Thyroid gland (tissue), 4 donors: ENCODE data around the gene ASIC2. TPM values are rescaled to one million over a fixed set of nuclear protein-coding genes. Genes with fewer than 3 reads are reported as not detected.

ENCODE experiments used
- DNase-seq, 2 donors: peaks; one replicate each; pipeline ENCODE4 v3.0.0-alpha.2; 2019
- H3K27ac ChIP-seq, 3 donors: fragments of 200-600 bp; sonication (generic); 1 replicate in 2 of 3; 2 replicates in 1 of 3; pipeline ENCODE4 v1.5.1; 2016 to 2019; ENCODE audit warnings: mild to moderate bottlenecking in 1 of 3, moderate library complexity in 1 of 3
- H3K27me3 ChIP-seq: fragments of 200-600 bp; sonication (generic); one replicate; pipeline ENCODE4 v1.5.1; 2019
- H3K36me3 ChIP-seq, 2 donors: fragments of 200-600 bp; sonication (generic); one replicate each; pipeline ENCODE4 v1.5.1; 2016 to 2019
- H3K4me1 ChIP-seq, 2 donors: fragments of 200-600 bp; sonication (generic); one replicate each; pipeline ENCODE4 v1.5.1; 2017 to 2019
- H3K4me3 ChIP-seq, 3 donors: fragments of 200-600 bp; sonication (generic); replicated peaks in 1 of 3; 1 replicate in 2 of 3; 2 replicates in 1 of 3; pipeline ENCODE4 v1.5.1; 2016; ENCODE audit warnings: mild to moderate bottlenecking in 1 of 3
- H3K9me3 ChIP-seq: fragments of 200-600 bp; sonication (generic); one replicate; pipeline ENCODE4 v1.5.1; 2017
- POLR2A ChIP-seq, 2 donors: fragments of 450-650 bp; IDR thresholded peaks; one replicate each; pipeline ENCODE4 v1.6.1; 2017; ENCODE audit warnings: antibody characterized with exemption in 2 of 2, mild to moderate bottlenecking in 2 of 2, moderate library complexity in 1 of 2
- WGBS, 2 donors: methylation state at CpG; one replicate each; pipeline ENCODE4 v1.1.5; 2017; 5-methylcytosine and 5-hydroxymethylcytosine counted together
- intact Hi-C: fragments of 100-400 bp; cut with DNase I; formaldehyde crosslinking; loops from one replicate; pipeline ENCODE4 v1.15.1; 2023
- total RNA-seq, 4 donors: library from RNA; depleted of rRNA; stranded (reverse); fragments of >200 nt; gene quantifications; one replicate each; pipeline ENCODE4 v1.2.3, GENCODE V29; 2016
- TF ChIP-seq, protein P1 (sequence below), 6 experiments: fragments of 200-600 bp in 3 of 6; fragments of 450-650 bp in 3 of 6; sonication (generic) in 3 of 6; IDR thresholded peaks; one replicate each; pipeline ENCODE4 v1.5.1; 2016 to 2019; ENCODE audit warnings: antibody characterized with exemption in 6 of 6, mild to moderate bottlenecking in 2 of 6, inconsistent platforms in 1 of 6, moderate library complexity in 1 of 6

The ASIC2 gene
- total RNA-seq, 4 donors from 2014 or later = not detected

DNA sequence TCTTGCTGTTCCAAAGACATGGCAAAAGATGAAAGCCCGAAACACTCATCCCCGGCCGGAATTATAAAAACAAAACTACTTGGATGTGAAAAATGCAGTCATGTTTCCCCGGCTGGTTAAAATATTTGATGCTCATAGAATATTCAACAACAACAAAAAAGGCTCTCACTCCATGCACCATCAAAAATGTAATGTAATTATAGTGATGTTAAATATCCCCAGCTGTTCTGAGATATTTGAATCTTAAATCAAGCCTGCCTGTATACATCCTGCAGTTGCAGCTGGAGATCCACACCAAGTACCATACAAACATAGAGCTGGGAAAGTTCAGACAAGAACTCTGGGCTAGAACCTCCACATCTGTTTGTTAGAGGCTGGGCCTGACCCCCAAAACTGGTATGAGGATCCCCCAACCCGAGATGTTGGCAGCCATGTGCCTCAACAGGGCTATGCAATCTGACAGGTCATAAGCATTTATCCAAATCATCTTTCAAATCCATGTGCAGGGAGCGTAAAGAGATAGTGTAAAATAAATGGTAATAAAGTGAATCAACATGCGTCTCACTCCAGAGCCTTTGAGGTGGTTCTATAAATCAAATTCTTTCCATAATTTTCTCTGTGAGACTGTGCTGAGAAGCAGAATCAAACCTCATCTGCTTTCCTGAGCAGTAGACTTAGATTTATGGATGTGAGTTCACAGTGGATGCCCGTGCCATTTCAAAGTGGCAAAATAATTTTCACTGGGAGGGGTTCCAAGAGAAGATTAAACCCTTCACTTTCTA, 12.7 kb downstream of the ASIC2 start:
- no peak for TF ChIP-seq POLR2A (IDR thresholded peaks at IDR 0.05)
- TF ChIP-seq, protein P1, sequence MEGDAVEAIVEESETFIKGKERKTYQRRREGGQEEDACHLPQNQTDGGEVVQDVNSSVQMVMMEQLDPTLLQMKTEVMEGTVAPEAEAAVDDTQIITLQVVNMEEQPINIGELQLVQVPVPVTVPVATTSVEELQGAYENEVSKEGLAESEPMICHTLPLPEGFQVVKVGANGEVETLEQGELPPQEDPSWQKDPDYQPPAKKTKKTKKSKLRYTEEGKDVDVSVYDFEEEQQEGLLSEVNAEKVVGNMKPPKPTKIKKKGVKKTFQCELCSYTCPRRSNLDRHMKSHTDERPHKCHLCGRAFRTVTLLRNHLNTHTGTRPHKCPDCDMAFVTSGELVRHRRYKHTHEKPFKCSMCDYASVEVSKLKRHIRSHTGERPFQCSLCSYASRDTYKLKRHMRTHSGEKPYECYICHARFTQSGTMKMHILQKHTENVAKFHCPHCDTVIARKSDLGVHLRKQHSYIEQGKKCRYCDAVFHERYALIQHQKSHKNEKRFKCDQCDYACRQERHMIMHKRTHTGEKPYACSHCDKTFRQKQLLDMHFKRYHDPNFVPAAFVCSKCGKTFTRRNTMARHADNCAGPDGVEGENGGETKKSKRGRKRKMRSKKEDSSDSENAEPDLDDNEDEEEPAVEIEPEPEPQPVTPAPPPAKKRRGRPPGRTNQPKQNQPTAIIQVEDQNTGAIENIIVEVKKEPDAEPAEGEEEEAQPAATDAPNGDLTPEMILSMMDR (IDR thresholded peaks at IDR 0.05) = no peak
- WGBS, 2 donors = 74 to 75% methylated on average over 8 of the region's 8 CpGs

DNA sequence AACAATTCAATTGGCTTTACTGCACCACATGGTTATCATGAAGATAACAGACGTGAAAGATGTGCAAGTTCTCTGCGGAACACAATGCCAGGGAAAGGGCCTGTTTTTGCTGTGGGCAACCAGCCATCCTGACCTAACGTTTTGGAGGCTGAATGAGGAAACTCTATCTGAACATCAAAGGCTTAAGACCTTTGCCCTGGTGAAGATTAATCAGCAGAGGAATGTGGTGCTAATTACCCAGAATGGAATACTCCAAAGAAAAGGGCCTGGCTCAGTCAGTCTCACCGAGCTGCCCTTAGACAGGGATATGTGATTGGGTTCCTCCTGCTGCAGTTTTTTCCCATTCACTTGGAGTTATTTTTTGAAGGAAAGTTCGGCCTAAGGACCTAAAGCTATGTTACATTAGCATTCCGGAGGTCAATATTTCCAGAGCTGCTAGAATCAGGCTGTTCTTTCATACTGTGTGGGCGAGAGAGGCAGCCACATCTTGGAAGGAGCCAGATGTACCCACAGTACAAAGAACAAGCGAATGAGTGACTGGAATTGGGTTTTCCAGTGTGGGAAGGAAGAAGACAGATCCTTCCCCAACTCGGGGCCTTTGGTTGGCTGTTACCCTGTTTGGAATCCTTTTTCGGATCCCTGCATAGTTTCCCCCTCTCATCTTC, 15.5 kb downstream of the ASIC2 start:
- no peak overlapping the region for H3K4me3 ChIP-seq
- no peak for DNase-seq
- H3K9me3 ChIP-seq = no peaks in the 10 kb centered on the region
- H3K4me1 ChIP-seq = no peaks in the 10 kb centered on the region
- WGBS, 2 donors = 55 to 56% methylated on average over 10 of the region's 10 CpGs
- no peaks in the 10 kb centered on the region for H3K27me3 ChIP-seq
- intact Hi-C loops = no loop called here
- no peak for TF ChIP-seq POLR2A (IDR thresholded peaks at IDR 0.05)
- TF ChIP-seq, protein P1 (IDR thresholded peaks at IDR 0.05) = no peak
- H3K36me3 ChIP-seq = no peaks in the 10 kb centered on the region
- H3K27ac ChIP-seq = no peak overlapping the region

More for the DNA sequence above, 12.7 kb downstream of the ASIC2 start:
- Histone ChIP-seq H3K4me1 (peaks cover 0 to 6% of the 10 kb centered on the region in 2 donors), H3K4me3 (no peak overlapping the region), H3K27ac (no peak overlapping the region), H3K36me3 (no peaks in the 10 kb centered on the region), H3K27me3 (no peaks in the 10 kb centered on the region), H3K9me3 (no peaks in the 10 kb centered on the region)
- intact Hi-C loops = no loop called here
- DNase-seq = no peak

DNA sequence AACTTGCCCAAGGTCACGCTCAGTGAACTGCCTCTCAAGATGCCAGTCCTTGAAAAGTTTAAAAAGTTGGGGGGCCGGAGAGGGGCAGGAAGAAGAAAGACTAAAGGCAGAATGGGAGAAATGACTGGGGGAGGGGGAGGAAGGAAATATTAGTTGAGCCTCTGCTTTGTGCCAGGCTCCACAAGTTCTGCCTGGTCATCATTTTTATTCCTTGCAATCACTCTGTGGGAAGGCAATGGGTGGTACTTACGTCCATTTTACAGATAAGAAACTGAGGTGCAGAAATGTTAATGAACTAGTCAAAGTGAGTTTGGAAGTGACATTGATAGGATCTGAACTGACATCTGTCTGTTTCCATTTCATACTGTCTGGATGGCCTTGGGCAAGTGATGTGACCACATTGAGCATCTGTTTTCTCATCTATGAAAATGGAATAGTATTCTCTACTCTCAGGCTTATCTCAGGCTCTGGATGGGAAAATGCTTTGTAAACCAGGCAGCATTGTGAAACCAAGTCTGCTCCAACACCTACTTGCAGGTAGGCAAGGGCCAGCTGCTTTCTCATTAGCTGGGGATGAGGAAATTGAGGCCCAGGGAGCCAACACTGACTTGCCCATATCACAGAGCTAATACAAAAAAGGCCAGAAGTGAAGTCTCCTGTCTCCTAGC, 19.2 kb downstream of the ASIC2 start:
- Histone ChIP-seq H3K36me3 (no peaks in the 10 kb centered on the region), H3K27me3 (no peaks in the 10 kb centered on the region), H3K4me3 (no peak overlapping the region), H3K4me1 (no peaks in the 10 kb centered on the region), H3K9me3 (no peaks in the 10 kb centered on the region), H3K27ac (no peak overlapping the region)
- intact Hi-C loops = no loop called here
- TF ChIP-seq, protein P1 (IDR thresholded peaks at IDR 0.05) = no peak
- no peak for TF ChIP-seq POLR2A (IDR thresholded peaks at IDR 0.05)
- WGBS, 2 donors = 53 to 55% methylated on average over 3 of the region's 3 CpGs
- DNase-seq = no peak

- H3K4me1 ChIP-seq = no peaks in the 10 kb centered on the region
- no peak overlapping the region for H3K4me3 ChIP-seq
- no peak overlapping the region for H3K27ac ChIP-seq
- 75 to 76% methylated on average over 2 of the region's 2 CpGs for WGBS, 2 donors
- DNase-seq = no peak
- H3K27me3 ChIP-seq = no peaks in the 10 kb centered on the region
- TF ChIP-seq POLR2A (IDR thresholded peaks at IDR 0.05) = no peak
- intact Hi-C loops = no loop called here
- no peaks in the 10 kb centered on the region for H3K36me3 ChIP-seq
- H3K9me3 ChIP-seq = no peaks in the 10 kb centered on the region
Measured at GRCh38 chr17:33273271-33273670, 19.8 kb downstream of the ASIC2 start.

DNA sequence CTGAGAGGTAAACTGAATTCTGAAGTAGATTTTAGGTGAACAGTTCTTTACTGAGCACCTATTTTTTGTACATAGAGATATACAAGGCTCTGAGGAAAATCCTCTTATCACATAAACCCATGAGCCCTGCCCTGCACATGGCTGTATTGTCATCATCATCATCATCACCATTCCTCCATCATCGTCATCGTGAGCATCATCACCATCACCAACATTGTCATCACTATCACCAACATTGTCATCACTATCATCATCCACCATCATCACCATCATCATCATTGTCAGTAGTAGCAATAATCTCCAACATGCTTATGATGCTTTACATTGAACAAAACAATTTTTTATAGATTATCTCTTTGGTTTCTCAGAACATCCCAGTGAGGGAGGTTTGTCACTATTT, 20.7 kb downstream of the ASIC2 start:
- DNase-seq = no peak
- Histone ChIP-seq H3K9me3 (no peaks in the 10 kb centered on the region), H3K4me3 (no peak overlapping the region), H3K27me3 (no peaks in the 10 kb centered on the region), H3K4me1 (no peaks in the 10 kb centered on the region), H3K36me3 (no peaks in the 10 kb centered on the region), H3K27ac (no peak overlapping the region)
- intact Hi-C loops = no loop called here
- 92 to 97% methylated on average over 2 of the region's 2 CpGs for WGBS, 2 donors
- TF ChIP-seq, protein P1 (IDR thresholded peaks at IDR 0.05) = no peak
- TF ChIP-seq POLR2A (IDR thresholded peaks at IDR 0.05) = no peak
